Pancreas (tissue), 10 donors: ENCODE measurements around the gene U2SURP. TPM values are rescaled to one million over a fixed set of nuclear protein-coding genes. Genes with fewer than 3 reads are reported as not detected.
A peak's percentile ranks its signal among the peaks of the same experiment; 100 is the strongest.

Experiments
- ATAC-seq, 4 donors: fragments of 200-7000 bp; cut with Tn5 transposase; one replicate each; pipeline versions ENCODE4 v1.8.0 to v1.9.1; 2020; ENCODE audit warnings: mild to moderate bottlenecking in 4 of 4, moderate library complexity in 4 of 4
- DNase-seq, 6 donors: peaks; one replicate each; pipeline ENCODE4 v3.0.0-alpha.2; 2020
- FAIRE-seq: peaks from 2 replicates; lab custom pipeline; 2012; peaks lifted over from hg19 to GRCh38; lab: Jason Lieb, UNC
- H3K27ac ChIP-seq, 4 donors: fragments of 200-600 bp; sonication (generic); 1 replicate in 3 of 4; 2 replicates in 1 of 4; pipeline versions ENCODE4 v1.5.0 to v1.8.0; 2020
- H3K27me3 ChIP-seq, 4 donors: fragments of 200-600 bp; one replicate each; pipeline ENCODE4 v1.8.0; 2021
- H3K36me3 ChIP-seq, 3 donors: fragments of 200-600 bp; sonication (generic) in 1 of 3; one replicate each; pipeline versions ENCODE4 v1.5.0 to v1.8.0; 2020 to 2021
- H3K4me1 ChIP-seq, 3 donors: fragments of 200-600 bp; one replicate each; pipeline ENCODE4 v1.8.0; 2021
- H3K4me3 ChIP-seq, 4 donors: fragments of 200-600 bp; sonication (generic) in 2 of 4; one replicate each; pipeline versions ENCODE4 v1.5.0 to v1.8.0; 2020 to 2021
- H3K9me3 ChIP-seq, 4 donors: fragments of 200-600 bp; one replicate each; pipeline ENCODE4 v1.8.0; 2021
- CTCF ChIP-seq, 4 donors: fragments of 200-600 bp; sonication (generic) in 3 of 4; IDR thresholded peaks; one replicate each; pipeline versions ENCODE4 v1.5.0 to v1.8.0; 2021; ENCODE audit warnings: antibody characterized with exemption in 4 of 4
- WGBS, 2 donors: extraction: QIAGEN DNeasy Blood & Tissue Kit; methylation state at CpG; one replicate each; pipeline ENCODE4 v1.1.7; 2013; 5-methylcytosine and 5-hydroxymethylcytosine counted together
- intact Hi-C, 3 donors: fragments of 100-400 bp; cut with DNase I; formaldehyde crosslinking; loops; one replicate each; pipeline versions ENCODE4 v1.11.1 to v1.14.2; 2022
- polyA plus RNA-seq, 2 donors: library from polyadenylated mRNA; stranded (reverse); fragments of 200-250 nt; gene quantifications; one replicate each; pipeline ENCODE4 v1.2.3, GENCODE V29; 2013
- total RNA-seq, 6 donors: library from RNA; stranded (reverse); fragmentation: NEBNext Ultra II Directional in 4 of 6; extraction: Animal tissue kit (Norgen Biotek cat#: 25700) in 4 of 6; gene quantifications; one replicate each; pipeline versions ENCODE4 v1.2.1 to v1.2.4, GENCODE V29; 2021 to 2023
- donor health status: healthy with polysubstance abuse.
- donor health status: DM: no; HTN: no; CAD: no; lungs with moderate emphysema.
- donor health status: DM: no; HTN: no; CAD: no.
- donor health status: control.
- donor health status: control.
- donor health status: Bipolar disorder and iron deficiency.
- donor health status: DM: yes; HTN: yes; CAD: no.
- donor health status: DM: no; HTN: no; CAD: no.
- donor health status: DM: no; HTN: no; CAD: no.
- donor health status: DM: yes; HTN: yes; CAD: no.

Gene U2SURP
- total and polyA plus RNA-seq, 8 donors = 19.9 to 48.2 (median 35.1) TPM

GRCh38 chr3:142999881-143000280, 1.5 kb upstream of the U2SURP start:
- H3K4me3 ChIP-seq = peak overlapping the region in 1 of 4 donors; percentile 93
- peaks cover 0 to 5% (median 0%) of the 10 kb centered on the region in 4 donors for H3K27me3 ChIP-seq
- ATAC-seq (no peak), DNase-seq (no peak), FAIRE-seq (no peak)
- H3K27ac ChIP-seq = no peak overlapping the region
- TF ChIP-seq CTCF (IDR thresholded peaks at IDR 0.05) = no peak
- no peaks in the 10 kb centered on the region for H3K9me3 ChIP-seq
- 64 to 77% methylated on average over 4 of the region's 4 CpGs for WGBS, 2 donors
- intact Hi-C loops = loop anchor here in 1 of 3 donors (5.0 to 10.0 kb wide), 2 partner anchors 175 to 418 kb away; no protein-coding TSS in a partner anchor
- peaks cover 0 to 14% (median 11%) of the 10 kb centered on the region in 3 donors for H3K4me1 ChIP-seq
- no peaks in the 10 kb centered on the region for H3K36me3 ChIP-seq

- Histone ChIP-seq H3K27me3 (peaks cover 0 to 5% (median 0%) of the 10 kb centered on the region in 4 donors), H3K36me3 (no peaks in the 10 kb centered on the region), H3K4me1 (peaks cover 0 to 14% (median 13%) of the 10 kb centered on the region in 3 donors), H3K27ac (peak overlapping the region; percentile 73 to 92 (median 83)), H3K9me3 (no peaks in the 10 kb centered on the region), H3K4me3 (peak overlapping the region; percentile 79 to 93 (median 88))
- FAIRE-seq (no peak), DNase-seq (no peak), ATAC-seq (peak in 3 of 4 donors; percentile 4 to 12 (median 7))
- WGBS, 2 donors = 6 to 7% methylated on average over 10 of the region's 10 CpGs
- intact Hi-C loops = no loop called here
- TF ChIP-seq CTCF (IDR thresholded peaks at IDR 0.05) = no peak
Observed at GRCh38 chr3:143000528-143000927, 842 bp upstream of the U2SURP start.

GRCh38 chr3:143001034-143001368, 369 bp upstream of the U2SURP start:
- FAIRE-seq (no peak), DNase-seq (peak in 2 of 6 donors; percentile 67 to 69), ATAC-seq (peak; percentile 63 to 74 (median 70))
- no peaks in the 10 kb centered on the region for H3K9me3 ChIP-seq
- no peaks in the 10 kb centered on the region for H3K36me3 ChIP-seq
- 0% methylated on average over 15 of the region's 15 CpGs for WGBS, 2 donors
- peaks cover 0 to 3% (median 0%) of the 10 kb centered on the region in 4 donors for H3K27me3 ChIP-seq
- H3K4me3 ChIP-seq = peak overlapping the region; percentile 79 to 93 (median 88)
- intact Hi-C loops = no loop called here
- no peak for TF ChIP-seq CTCF (IDR thresholded peaks at IDR 0.05)
- H3K4me1 ChIP-seq = peaks cover 0 to 14% (median 13%) of the 10 kb centered on the region in 3 donors
- peak overlapping the region; percentile 73 to 92 (median 83) for H3K27ac ChIP-seq

- Histone ChIP-seq H3K4me3 (peak overlapping the region; percentile 79 to 93 (median 88)), H3K27me3 (no peaks in the 10 kb centered on the region), H3K4me1 (peaks cover 0 to 14% (median 13%) of the 10 kb centered on the region in 3 donors), H3K36me3 (no peaks in the 10 kb centered on the region), H3K27ac (peak overlapping the region; percentile 73 to 92 (median 83)), H3K9me3 (no peaks in the 10 kb centered on the region)
- peak in 1 of 6 donors; percentile 17 for DNase-seq
- peak in 3 of 4 donors; percentile 2 to 15 (median 9) for ATAC-seq
- 0% methylated on average over 19 of the region's 19 CpGs for WGBS, 2 donors
- TF ChIP-seq CTCF (IDR thresholded peaks at IDR 0.05) = no peak
- intact Hi-C loops = no loop called here
- no peak for FAIRE-seq
Observed at GRCh38 chr3:143002083-143002712, 828 bp downstream of the U2SURP start.

GRCh38 chr3:143002727-143003126, 1.4 kb downstream of the U2SURP start:
- no peak for DNase-seq
- no peak for ATAC-seq
- no peak for TF ChIP-seq CTCF (IDR thresholded peaks at IDR 0.05)
- no peak overlapping the region for H3K27ac ChIP-seq
- no peaks in the 10 kb centered on the region for H3K27me3 ChIP-seq
- no peaks in the 10 kb centered on the region for H3K9me3 ChIP-seq
- H3K36me3 ChIP-seq = no peaks in the 10 kb centered on the region
- H3K4me1 ChIP-seq = peaks cover 0 to 15% (median 14%) of the 10 kb centered on the region in 3 donors
- FAIRE-seq = no peak
- H3K4me3 ChIP-seq = peak overlapping the region; percentile 79 to 93 (median 88)
- 2 to 3% methylated on average over 9 of the region's 9 CpGs for WGBS, 2 donors
- intact Hi-C loops = no loop called here
